Gastroesophageal sphincter (tissue), 4 donors: ENCODE data around the gene ADORA2A. TPM values are rescaled to one million over a fixed set of nuclear protein-coding genes. Genes with fewer than 3 reads are reported as not detected.

ENCODE experiments used
- ATAC-seq: fragments of 150-250 bp; one replicate; pipeline ENCODE4 v1.9.1; 2016; ENCODE audit warnings: mild to moderate bottlenecking, moderate library complexity
- H3K27ac ChIP-seq, 4 donors: fragments of 200-600 bp; sonication (generic) in 3 of 4; 1 replicate in 3 of 4; 2 replicates in 1 of 4; pipeline ENCODE4 v1.5.1; 2016 to 2019
- H3K27me3 ChIP-seq: fragments of 200-600 bp; sonication (generic); one replicate; pipeline ENCODE4 v1.5.1; 2019
- H3K36me3 ChIP-seq, 2 donors: fragments of 200-600 bp; sonication (generic); one replicate each; pipeline ENCODE4 v1.5.1; 2019; ENCODE audit warnings: control low read depth in 1 of 2
- H3K4me1 ChIP-seq, 3 donors: fragments of 200-600 bp; sonication (generic); 1 replicate in 2 of 3; 2 replicates in 1 of 3; pipeline ENCODE4 v1.5.1; 2016 to 2019; ENCODE audit warnings: control low read depth in 2 of 3
- H3K4me3 ChIP-seq, 2 donors: fragments of 200-600 bp; sonication (generic); one replicate each; pipeline ENCODE4 v1.5.1; 2019; ENCODE audit warnings: mild to moderate bottlenecking in 1 of 2, moderate library complexity in 1 of 2
- H3K9me3 ChIP-seq, 3 donors: fragments of 200-600 bp; sonication (generic); one replicate each; pipeline ENCODE4 v1.5.1; 2017 to 2019; ENCODE audit warnings: control low read depth in 2 of 3
- EP300 ChIP-seq: sonication (generic); formaldehyde crosslinking; IDR thresholded peaks from one replicate; pipeline ENCODE4 v1.6.1; 2017; ENCODE audit warnings: antibody characterized with exemption, mild to moderate bottlenecking
- POLR2A ChIP-seq, 2 donors: fragments of 450-650 bp; IDR thresholded peaks; one replicate each; pipeline ENCODE4 v1.6.1; 2017; ENCODE audit warnings: antibody characterized with exemption in 2 of 2, mild to moderate bottlenecking in 2 of 2, moderate library complexity in 1 of 2
- POLR2AphosphoS5 ChIP-seq: sonication (generic); formaldehyde crosslinking; IDR thresholded peaks from one replicate; pipeline ENCODE4 v1.6.1; 2017; ENCODE audit warnings: antibody characterized with exemption
- WGBS, 2 donors: methylation state at CpG; one replicate each; pipeline ENCODE4 v1.1.5; 2018; ENCODE audit warnings: low coverage in 1 of 2; 5-methylcytosine and 5-hydroxymethylcytosine counted together
- total RNA-seq, 4 donors: library from RNA; depleted of rRNA; stranded (reverse); fragments of >200 nt; gene quantifications; one replicate each; pipeline ENCODE4 v1.1.0, GENCODE V29; 2016
- TF ChIP-seq, protein P1 (sequence below), 4 experiments: fragments of 200-600 bp in 2 of 4; fragments of 450-650 bp in 2 of 4; sonication (generic) in 1 of 4; IDR thresholded peaks; one replicate each; pipeline ENCODE4 v1.5.1; 2017 to 2019; ENCODE audit warnings: antibody characterized with exemption in 4 of 4, mild to moderate bottlenecking in 2 of 4, moderate library complexity in 2 of 4

ADORA2A gene
- total RNA-seq, 4 donors from 2014 or later, result 1.9 to 5.7 (median 3.3) TPM

DNA sequence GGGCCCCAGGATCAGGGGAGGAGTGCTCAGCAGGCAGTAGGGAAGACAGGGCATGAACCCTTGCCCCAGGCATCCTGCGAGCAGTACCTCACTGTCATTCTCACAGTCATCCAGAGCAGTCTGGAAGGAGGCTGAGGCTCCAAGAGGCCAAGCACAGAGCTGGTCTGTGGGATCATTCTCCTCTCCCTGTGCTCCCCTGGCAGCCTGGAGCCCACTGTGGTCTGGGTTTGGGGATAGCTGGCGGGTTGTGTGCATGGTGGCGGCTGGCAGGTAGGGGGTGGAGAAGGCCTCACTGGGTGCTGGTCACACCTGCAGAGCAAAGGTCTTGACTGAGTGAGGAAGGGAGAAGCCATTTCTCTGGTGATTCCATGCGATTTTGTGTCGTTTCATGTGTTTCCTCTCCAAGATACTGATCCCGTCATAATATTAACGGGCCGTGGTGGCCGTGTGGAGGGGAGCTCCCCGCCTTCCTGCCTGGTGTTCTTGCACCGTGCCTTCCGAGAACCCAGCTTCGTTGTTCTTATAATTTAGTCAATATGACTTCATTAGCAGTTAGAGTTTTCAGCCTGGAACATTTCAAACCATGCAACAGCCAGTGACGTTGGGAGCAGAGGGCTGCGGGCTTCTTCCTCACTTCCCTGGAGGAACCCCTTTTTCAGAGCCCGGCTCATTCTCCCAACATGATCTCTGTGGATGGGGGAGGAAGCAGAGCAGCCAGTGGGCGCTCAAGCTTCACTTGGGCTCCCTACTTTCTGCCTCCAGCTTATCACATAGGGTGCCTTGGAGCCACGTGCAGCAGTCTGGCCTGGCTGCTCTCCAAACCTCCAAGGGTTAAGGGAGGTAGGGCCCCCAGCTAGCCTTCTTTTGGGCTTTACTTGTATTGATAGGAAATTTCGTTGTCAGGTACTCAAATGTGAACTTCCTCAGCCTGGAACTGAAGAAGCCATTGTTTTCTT lies 20.8 kb upstream of the ADORA2A start:
- 80 to 84% methylated on average over 10 to 12 of the region's 19 CpGs for WGBS, 2 donors
- Histone ChIP-seq H3K27me3 (no peaks in the 10 kb centered on the region), H3K36me3 (peaks cover 0 to 39% of the 10 kb centered on the region in 2 donors), H3K4me3 (no peak overlapping the region), H3K4me1 (peaks cover 0 to 51% (median 21%) of the 10 kb centered on the region in 3 donors), H3K9me3 (no peaks in the 10 kb centered on the region), H3K27ac (no peak overlapping the region)
- ATAC-seq, result no peak
- TF ChIP-seq POLR2AphosphoS5 (no peak), POLR2A (IDR thresholded peaks at IDR 0.05) (no peak), EP300 (no peak)
- TF ChIP-seq, protein P1, sequence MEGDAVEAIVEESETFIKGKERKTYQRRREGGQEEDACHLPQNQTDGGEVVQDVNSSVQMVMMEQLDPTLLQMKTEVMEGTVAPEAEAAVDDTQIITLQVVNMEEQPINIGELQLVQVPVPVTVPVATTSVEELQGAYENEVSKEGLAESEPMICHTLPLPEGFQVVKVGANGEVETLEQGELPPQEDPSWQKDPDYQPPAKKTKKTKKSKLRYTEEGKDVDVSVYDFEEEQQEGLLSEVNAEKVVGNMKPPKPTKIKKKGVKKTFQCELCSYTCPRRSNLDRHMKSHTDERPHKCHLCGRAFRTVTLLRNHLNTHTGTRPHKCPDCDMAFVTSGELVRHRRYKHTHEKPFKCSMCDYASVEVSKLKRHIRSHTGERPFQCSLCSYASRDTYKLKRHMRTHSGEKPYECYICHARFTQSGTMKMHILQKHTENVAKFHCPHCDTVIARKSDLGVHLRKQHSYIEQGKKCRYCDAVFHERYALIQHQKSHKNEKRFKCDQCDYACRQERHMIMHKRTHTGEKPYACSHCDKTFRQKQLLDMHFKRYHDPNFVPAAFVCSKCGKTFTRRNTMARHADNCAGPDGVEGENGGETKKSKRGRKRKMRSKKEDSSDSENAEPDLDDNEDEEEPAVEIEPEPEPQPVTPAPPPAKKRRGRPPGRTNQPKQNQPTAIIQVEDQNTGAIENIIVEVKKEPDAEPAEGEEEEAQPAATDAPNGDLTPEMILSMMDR (IDR thresholded peaks at IDR 0.05), result no peak

DNA sequence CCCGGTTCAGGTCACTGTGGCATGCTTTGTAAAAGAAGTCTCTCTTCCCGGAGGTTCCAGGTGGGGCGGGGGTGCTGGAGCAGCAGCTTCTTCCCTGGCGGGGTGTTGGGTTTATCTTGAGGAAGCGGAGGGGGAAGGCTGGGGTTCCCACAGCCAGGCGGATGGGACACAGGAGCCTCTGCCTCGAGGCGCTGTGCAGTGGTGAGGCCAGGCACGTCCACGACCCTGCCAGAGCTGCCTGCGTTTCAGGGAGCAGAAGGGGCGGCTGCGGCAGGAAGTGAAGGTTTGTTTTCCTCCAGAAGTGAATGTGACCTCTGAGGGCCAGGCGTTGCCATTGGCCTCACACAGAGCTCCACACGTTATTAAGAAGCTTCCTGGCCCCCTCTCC lies 20.1 kb upstream of the ADORA2A start:
- H3K4me1 ChIP-seq, result peaks cover 0 to 44% (median 15%) of the 10 kb centered on the region in 3 donors
- H3K27ac ChIP-seq, result no peak overlapping the region
- H3K27me3 ChIP-seq, result no peaks in the 10 kb centered on the region
- H3K4me3 ChIP-seq, result no peak overlapping the region
- no peak for ATAC-seq
- WGBS, 2 donors, result 31 to 60% methylated on average over 1 to 2 of the region's 15 CpGs
- peaks cover 0 to 45% of the 10 kb centered on the region in 2 donors for H3K36me3 ChIP-seq
- TF ChIP-seq EP300, result no peak
- TF ChIP-seq, protein P1 (IDR thresholded peaks at IDR 0.05), result no peak
- TF ChIP-seq POLR2AphosphoS5, result no peak
- TF ChIP-seq POLR2A (IDR thresholded peaks at IDR 0.05), result no peak
- no peaks in the 10 kb centered on the region for H3K9me3 ChIP-seq

DNA sequence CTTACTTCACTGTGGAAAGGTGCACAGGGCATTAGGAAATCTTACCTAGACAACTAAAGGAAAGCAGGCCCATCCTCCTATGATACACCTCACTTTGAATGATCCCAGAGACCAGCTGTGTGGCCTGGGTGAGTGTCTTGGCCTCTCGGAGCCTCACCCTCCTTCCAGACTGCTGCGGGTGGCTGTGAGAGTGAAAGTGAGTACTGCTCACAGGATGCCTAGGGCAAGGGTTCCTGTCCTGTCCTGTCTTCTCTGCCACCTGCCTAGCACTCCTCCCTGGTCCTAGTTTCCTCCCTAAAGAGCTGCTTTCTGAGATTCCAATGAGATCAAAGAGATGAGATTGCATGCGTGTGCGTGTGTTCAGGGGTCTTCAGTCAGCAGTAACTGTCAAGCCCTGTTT lies 19.5 kb upstream of the ADORA2A start:
- peaks cover 0 to 51% of the 10 kb centered on the region in 2 donors for H3K36me3 ChIP-seq
- ATAC-seq, result no peak
- 90 to 94% methylated on average over 2 to 4 of the region's 4 CpGs for WGBS, 2 donors

DNA sequence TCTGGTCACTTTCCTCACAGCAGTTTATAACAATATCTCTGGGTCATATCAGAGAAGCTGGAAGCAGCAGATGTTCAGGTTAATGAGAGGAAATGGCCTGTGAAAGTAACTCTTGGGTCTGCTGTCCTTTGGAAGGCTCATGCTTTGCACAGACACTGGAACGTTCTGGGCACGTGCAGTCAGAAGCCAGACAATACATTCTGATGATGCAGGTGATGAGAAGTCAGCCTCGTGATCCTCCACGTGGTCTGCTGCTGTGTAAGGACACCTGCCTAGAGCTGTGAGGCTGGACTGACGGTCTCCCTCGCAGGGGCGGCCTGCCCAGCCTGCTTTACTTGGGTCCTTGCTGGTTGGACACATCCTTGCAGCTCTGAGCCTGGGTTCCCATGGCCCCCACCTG lies 18.8 kb upstream of the ADORA2A start:
- H3K27ac ChIP-seq, result no peak overlapping the region
- TF ChIP-seq POLR2AphosphoS5 (no peak), EP300 (no peak), POLR2A (IDR thresholded peaks at IDR 0.05) (no peak)
- TF ChIP-seq, protein P1 (IDR thresholded peaks at IDR 0.05), result no peak
- ATAC-seq, result no peak
- H3K36me3 ChIP-seq, result peaks cover 0 to 59% of the 10 kb centered on the region in 2 donors
- H3K4me1 ChIP-seq, result peaks cover 0 to 31% (median 4%) of the 10 kb centered on the region in 3 donors
- no peaks in the 10 kb centered on the region for H3K27me3 ChIP-seq
- no peak overlapping the region for H3K4me3 ChIP-seq
- 76% methylated on average over 5 of the region's 7 CpGs; no CpG with 5 or more reads in 1 of the 2 donors for WGBS, 2 donors
- no peaks in the 10 kb centered on the region for H3K9me3 ChIP-seq

More for the DNA sequence above, 19.5 kb upstream of the ADORA2A start:
- TF ChIP-seq POLR2A (IDR thresholded peaks at IDR 0.05) (no peak), EP300 (no peak), POLR2AphosphoS5 (no peak)
- TF ChIP-seq, protein P1 (IDR thresholded peaks at IDR 0.05), result no peak
- no peak overlapping the region for H3K27ac ChIP-seq
- peaks cover 0 to 38% (median 9%) of the 10 kb centered on the region in 3 donors for H3K4me1 ChIP-seq
- no peak overlapping the region for H3K4me3 ChIP-seq
- no peaks in the 10 kb centered on the region for H3K9me3 ChIP-seq
- H3K27me3 ChIP-seq, result no peaks in the 10 kb centered on the region
